Measurements from ENCODE around the gene CARD14.

Gene CARD14

DNA sequence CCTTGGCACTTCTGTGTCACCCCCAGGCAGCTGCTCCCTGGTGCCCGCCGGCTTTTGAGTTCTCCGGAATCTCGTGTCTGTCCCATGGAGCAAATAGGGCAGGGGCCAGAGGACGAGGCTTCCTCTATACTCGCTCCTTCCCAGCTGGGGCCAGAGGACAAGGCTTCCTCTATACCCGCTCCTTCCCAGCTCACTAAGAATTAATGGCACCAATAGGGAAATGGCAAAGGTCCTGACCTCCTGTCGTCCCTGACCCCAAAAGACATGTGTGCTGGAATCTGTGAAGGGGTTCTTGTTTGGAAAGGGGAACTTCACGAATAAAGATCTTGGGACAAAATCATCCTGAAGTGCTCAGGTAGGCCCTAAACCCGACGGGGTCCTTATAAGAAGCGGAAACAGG, 42.7 kb downstream of the CARD14 start:
- DNase-seq (ENCODE audit: low read depth), result no peak

DNA sequence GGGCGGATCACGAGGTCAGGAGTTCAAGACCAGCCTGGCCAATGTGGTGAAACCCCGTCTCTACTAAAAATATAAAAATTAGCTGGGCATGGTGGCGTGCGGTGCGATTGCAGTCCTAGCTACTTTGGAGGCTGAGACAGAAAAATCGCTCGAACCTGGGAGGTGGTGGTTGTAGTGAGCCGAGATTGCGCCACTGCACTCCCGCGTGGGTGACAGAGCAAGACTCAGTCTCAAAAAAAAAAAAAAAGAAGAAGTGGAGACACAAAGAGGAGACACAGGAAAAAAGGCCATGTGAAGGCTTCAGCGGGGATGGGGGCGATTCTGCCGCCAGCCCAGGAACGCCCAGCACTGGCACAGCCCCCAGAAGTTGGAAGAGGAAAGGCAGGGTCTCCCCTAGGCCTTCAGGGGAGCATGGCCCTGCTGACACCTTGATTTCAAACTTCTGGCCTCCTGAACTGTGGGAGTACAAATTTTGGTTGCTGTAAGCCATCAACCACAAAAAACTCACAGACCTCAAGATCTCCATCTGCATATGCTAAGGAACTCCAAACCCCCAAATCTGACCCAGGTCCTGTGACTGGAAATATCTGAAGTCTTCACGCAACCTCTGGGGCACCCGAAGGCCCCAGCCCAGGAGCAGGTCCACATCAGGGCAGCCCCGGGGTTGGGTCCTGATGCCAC, 43.3 kb downstream of the CARD14 start:
- DNase-seq (ENCODE audit: low read depth), result no peak

DNA sequence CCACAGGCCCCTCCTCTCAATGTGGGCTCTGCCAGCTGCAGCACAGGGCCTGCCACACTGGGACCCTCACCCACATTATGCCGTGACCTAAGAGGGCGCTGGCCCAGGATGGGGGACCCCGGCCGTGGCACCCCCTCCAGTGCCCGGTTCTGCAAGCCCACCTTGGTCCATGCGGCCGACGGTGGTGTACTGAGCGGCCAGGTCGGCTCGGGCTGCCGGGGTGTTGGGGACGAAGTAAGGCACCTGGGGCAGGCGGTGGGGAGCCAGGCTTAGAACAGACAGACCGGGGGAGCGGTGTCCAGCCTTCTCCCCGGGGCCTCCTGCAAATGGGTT, 43.8 kb downstream of the CARD14 start:
- no peak for DNase-seq (ENCODE audit: low read depth)

DNA sequence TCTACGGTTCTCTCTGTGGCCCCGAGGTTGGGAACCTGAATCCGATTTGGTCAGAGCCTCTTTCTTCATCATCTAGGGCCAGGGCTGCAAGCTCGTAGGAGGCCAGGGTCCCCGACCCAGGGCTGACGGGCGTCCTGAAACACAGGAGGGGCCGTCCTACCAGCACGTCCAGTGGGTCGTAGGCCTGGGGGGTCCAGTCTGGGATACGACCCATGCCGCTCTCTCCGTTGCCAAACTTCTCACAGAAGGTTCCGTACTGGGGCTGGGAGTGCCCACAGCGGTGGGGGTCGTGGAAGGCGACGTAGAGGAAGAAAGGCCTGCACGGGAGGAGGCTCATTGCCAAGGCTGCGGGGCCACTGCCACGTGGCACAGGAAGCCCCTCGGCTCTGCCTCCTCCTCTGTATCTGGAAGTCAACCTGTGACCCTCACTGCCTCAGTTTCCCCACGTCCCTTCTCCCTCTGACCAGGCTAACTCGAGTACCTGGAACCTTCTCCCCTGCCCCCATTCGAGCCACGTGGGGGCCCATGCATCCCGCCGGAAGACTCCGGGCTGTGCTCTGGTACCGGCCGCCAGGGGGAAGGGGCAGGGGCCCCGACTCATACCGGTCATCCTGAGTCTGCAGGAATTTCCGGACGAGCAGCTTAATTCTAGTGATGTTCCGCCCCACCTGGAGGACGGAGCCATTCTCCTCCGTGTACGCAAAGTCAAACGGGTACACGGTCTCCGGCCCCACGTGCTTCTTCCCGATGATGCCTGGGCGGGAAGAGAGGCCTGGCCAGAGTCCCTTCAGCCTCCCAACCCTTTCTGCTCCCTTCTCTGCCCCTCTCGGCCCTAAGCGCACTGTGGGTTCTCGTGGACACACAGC, 44.4 kb downstream of the CARD14 start:
- DNase-seq (ENCODE audit: low read depth), result no peak

DNA sequence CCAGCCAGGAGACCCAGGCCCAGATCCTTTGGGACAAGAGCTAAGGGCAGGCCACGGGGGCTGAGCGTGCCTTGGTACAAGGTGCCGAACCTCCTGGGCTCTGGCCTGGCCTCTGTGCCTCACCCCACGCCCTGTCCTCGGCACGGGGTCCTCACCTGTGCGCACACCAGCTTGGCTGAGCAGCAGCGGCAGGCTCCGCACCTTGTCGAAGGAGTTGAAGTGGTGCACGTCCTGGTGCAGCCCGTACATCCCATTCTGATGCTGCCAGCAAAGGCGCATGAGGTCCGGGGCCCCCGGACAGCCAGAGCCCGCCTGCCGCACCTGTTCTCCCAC, 45.0 kb downstream of the CARD14 start:
- DNase-seq (ENCODE audit: low read depth), result no peak

DNA sequence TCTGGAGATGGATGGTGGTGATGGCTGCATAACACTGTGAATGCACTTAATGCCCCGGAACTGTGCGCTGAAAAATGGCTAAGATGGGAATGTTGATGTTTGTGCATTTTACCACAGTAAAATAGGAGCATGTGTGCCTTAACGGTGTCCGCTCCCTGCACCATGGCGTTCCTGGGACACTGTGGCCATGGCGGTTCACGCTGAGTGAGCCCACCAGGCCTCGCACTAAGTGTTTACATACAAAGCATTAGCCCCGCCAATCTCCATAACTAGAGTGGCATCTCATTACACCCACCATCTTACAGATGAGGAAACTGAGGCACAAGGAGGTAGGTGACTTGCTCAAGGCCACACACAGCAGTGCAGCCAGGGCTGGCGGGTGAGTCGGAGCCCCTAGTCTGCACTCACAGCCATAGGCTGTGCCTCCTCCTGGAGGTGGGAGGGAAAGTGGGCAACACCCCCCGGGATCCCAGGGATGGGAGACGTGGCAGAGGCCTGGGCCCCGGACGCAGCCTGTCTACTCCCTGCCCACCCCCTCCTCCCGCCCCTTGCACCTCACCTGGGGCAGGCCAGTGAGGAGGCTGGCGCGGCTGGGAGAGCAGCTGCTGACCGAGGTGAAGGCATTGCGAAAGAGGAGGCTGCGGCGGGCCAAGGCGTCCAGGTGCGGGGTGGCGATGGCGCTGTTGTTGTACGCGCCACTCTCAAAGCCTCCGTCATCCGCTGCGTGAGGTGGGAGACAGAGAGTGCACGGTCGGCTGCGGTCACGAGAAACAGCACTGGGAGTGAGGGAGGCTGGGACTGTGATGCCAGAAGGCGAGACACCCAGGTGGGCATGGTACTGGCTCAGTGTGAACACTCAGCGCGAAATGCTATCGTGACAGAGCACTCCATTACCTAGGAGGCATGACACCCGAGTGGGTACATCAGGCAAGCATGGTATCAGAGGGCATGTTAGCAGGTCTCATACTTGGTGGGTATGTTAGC, 46.9 kb downstream of the CARD14 start:
- DNase-seq (ENCODE audit: low read depth), result no peak

DNA sequence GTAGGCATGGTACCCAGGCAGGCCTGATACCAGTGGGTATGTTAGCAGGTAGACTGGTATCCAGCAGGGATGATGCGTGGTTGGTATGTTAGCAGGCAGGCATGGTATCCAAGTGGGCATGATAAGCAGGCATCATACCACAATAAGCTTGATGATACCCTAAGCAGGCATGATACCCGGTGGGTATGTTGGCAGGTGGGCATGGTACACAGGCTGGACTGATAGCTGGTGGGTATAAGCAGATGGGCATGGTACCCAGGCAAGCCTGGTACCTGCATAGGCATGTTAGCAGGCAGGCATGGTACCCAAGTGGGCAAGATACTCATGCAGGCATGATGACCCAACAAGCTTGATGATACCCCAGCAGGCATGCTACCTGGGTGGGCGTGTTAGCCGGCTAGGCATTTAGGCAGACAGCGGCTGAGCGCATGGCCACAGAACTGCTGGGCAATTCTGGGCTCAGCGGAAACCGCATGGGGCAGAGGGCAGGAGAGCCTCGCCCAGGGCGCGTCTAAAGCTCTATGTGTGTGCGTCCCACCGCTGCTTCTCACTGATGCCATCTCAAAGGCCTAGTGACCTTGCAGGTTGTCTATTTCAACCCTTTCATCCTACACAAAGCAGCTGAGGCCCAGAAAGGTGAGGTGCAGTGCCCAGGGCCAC, 48.0 kb downstream of the CARD14 start:
- no peak for DNase-seq (ENCODE audit: low read depth)

DNA sequence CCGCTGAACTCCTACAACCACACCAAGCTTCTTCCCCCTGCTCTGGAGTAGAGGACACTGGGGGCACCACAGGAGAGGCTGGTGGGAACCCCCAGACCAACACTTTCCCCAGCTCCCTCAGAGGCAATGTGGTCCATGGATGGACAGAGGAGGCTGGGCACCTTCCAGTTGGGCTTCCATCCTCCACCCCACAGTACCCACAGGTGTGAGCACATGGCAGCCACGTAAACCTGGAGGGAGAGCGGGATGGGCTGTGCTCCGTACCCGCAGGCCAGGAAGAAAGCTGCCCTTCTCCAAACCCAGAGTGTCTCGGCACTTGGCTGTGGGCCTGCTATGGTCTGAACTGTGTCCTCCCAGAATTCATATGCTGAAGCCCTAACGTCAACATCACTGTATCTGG, 48.6 kb downstream of the CARD14 start:
- no peak for DNase-seq (ENCODE audit: low read depth)

DNA sequence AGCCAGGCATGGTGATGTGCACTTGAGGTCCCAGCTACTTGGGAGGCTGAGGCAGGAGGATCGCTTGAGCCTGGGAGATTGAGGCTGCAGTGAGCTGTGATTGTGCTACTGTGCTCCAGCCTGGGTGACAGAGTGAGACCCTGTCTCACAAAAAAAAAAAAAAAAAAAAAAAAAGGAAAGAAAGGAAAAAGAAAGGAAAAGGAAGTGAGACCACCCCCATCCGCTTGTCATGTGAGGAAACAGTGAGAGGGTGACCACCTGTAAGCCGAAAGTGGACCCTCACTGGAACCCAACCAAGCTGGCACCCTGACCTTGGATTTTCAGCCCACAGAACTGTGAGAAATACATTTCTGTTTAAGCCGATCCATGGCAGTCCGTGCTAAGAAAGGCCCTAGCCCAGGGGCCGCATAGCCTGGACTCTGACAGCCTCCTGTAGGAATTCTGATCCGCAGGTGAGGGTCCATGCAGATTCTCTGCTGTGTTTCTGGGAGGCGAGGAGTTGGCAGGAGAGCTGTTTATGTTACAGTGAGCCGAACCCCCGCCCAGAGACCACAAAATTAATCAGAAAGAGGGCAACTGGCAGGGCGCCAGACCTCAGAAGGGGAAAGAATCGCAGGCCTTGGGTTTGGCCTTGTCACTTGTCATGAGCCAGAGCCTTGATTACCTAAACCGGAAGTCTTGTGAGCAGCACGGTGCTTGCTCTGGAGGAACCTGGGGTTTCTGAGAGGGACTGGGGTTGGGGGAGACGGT, 49.4 kb downstream of the CARD14 start:
- DNase-seq (ENCODE audit: low read depth), result peak; percentile 91

DNA sequence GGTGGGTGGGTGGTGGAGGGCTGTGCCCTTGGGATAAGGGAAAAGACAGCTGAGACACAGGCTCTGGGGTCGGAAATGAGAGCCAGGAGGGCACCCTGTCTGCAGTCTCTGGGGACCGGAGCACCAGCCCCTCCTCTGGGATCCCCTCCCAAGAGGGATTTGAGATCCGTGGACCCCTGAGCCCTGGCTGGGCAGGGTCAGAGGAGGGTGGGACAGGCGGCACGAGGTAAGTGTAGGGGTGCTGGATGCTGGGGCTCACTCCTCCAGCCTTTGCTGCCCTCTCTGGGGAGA, 49.9 kb downstream of the CARD14 start:
- DNase-seq (ENCODE audit: low read depth), result no peak

DNA sequence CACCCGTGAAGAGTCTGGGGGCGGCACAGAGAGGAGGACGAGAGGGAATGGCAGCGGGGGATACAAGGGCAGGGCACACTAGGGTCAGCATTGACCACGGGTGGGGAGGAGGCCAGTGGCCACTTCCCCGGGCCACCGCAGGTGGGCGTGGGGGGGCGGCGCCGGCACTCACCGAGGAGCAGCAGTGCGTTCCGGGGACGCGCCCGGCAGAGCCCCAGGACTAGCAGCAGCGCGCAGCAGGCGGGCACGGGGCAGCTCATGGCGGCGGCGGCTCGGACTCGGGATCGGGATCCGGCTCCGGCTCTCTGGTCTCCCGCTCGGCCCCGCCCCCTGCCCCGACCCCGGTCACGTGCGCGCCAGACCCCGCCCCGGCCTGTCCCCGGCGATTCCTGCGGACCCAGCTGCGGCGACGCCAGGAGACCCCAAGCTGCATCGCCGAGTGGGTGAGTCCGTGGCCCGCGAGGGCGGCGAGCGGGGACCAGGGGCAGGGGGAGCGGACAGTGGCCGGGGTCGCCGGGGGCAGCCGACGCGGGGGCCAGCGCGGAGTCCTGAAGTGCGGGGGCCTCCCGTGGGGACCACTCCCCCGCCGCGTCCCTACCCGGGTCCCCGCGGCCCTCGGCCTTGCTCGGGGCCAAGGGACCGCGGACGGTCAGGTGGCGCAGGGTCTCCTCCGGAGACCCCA, 50.4 kb downstream of the CARD14 start, which contains the start of the genes SGSH and SLC26A11:
SGSH (minus strand) TSS at position 280 of the 682 bp plus-strand sequence; CDS start at position 260, 20 bp downstream.
SLC26A11 (plus strand) TSS at position 374 of the 682 bp plus-strand sequence. CDS start 1,134 bp downstream, outside the sequence.
- DNase-seq (ENCODE audit: low read depth), result peak; percentile 41

DNA sequence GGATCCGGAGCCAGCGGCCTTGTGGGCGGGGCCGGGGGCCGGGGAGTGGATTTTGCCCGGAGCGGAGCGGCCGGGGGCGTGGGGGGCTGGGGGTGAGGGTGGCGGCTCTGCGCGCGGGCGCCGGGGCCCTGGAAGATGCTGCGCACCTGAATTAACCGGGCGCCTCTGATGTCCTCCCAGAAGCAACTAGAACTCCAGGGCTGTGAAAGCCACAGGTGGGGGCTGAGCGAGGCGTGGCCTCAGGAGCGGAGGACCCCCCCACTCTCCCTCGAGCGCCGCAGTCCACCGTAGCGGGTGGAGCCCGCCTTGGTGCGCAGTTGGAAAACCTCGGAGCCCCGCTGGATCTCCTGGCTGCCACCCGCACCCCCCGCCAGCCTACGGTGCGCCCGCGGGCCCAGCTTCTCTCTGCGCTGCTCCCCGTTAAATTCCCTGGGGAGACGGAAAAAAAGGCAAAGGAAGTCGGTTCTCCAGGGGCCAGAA, 50.9 kb downstream of the CARD14 start:
- no peak for DNase-seq (ENCODE audit: low read depth)

DNA sequence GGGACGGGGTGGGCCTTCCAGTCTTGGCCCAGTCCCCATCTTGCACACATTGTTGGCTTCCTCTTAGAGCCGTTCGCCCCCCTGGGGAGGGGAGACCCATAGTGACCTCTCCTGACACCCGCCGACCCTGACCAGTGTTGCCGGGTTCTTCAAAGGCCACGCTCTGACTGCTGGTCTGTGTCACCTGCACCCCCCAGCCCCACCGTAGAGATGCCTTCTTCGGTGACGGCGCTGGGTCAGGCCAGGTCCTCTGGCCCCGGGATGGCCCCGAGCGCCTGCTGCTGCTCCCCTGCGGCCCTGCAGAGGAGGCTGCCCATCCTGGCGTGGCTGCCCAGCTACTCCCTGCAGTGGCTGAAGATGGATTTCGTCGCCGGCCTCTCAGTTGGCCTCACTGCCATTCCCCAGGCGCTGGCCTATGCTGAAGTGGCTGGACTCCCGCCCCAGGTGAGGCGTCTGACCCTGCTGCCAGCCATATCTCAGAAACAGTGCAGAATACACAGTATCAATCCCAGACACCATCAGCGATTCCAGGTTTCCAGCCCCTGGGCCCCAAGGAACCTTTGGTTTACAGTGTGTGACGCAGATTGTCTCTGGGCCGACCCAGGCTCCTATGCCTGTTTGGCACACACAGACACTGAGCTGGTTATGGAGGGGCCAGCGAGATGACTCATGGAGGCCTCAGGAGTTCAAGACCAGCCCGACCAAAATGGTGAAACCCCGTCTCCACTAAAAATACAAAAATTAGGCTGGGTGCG, 51.7 kb downstream of the CARD14 start:
- no peak for DNase-seq (ENCODE audit: low read depth)

DNA sequence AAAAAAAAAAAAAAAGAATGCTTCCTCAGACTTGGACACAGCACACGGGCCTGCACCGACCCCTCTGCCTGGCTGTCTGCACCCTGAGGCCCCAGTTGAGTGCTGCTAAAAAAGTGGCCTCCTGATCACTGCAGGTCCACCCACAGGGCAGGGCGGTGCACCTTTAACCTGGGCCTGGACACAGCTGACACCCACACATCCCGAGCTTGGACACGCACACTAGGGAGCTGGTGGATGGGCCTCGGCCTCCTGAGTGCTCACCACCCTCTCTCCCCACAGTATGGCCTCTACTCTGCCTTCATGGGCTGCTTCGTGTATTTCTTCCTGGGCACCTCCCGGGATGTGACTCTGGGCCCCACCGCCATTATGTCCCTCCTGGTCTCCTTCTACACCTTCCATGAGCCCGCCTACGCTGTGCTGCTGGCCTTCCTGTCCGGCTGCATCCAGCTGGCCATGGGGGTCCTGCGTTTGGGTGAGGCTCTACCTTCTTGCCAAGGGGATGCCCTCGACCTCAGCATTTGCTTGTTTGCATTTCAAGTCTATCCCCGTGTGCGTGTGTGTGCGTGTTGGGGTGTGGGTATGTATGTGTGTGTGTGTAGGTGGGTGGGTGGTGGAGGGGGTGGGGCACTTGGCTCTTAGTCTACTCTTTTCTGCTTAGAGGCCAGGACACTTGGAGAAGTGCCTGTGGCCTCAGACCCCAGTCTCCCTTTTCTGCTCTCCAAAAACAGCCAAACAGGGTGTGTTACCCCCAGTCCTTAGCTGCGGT, 52.7 kb downstream of the CARD14 start:
- no peak for DNase-seq (ENCODE audit: low read depth)

DNA sequence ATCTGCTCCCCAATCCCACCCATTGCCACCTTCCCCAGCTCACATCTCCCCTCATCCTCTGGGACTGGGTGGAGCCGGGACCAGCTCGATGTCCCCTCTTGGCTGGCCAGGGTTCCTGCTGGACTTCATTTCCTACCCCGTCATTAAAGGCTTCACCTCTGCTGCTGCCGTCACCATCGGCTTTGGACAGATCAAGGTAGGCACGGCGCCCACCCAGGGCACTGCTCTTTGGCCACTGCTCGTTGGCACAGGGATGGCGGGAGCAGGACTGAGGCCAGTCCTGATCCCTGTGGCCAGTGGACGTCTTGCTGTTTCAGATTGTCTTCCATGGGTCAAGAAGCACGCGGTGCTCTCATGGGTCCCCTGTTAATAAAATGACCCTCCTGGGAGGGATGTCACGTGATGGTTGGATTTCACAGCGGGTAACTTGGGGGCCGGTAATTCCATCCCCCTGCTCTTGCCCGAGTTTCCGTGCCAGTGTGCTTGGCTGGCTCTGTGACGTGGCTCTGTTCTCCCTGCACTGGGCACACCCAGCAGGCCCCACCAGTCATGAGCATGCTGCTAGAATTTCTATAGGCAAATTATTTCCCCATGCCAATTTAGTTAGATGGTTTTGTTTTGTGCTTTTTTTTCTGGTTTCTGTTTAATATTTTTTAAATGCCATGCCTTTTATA, 53.4 kb downstream of the CARD14 start:
- DNase-seq (ENCODE audit: low read depth), result no peak

DNA sequence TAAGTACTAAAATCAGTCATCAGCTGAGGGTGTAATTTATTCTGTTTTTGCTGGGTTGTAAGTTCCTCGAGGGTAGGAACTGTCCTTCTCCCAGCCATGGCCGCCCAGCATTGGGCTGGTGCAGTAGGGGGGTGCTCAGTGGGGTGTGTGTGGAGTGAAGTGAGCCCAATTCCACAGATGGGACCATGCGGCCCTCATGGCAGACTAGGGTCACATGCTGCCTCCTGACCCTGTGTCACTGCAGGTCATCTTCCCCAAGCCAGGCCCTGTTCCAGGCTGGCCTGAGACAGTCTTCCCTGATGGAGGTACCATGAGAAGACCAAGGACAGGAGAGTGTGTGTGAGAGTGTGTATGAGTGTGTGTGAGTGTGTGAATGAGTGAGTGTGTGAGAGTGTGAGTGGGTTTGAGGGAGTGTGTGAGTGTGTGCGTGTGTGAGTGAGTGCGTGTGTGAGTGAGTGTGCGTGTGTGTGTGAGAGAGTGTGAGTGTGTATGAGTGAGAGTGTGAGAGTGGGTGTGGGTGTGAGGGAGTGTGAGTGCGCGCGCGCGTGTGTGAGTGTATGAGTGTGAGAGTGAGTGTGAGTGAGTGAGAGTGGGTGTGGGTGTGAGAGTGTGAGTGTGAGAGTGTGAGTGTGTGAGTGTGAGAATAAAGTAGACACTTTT, 54.1 kb downstream of the CARD14 start:
- no peak for DNase-seq (ENCODE audit: low read depth)

DNA sequence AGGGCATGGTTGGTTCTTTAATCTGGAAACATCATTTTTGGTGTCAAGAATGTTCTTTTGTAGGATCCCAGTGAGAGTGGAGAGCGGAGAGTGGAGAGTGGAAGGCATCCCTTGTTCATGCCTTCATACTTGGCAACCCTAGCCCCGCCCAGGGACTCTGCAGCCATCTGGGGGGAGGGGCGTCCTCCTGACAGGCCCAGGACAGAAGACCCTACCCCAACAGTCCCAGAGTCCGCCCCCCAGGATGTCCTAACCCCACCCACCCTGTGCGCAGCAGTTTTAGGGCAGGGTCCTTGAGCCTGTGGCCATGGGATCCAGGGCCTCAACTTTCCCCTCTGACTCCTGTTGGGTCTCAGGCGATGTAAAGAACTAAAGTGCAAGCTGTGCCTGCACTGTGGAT, 54.9 kb downstream of the CARD14 start:
- DNase-seq (ENCODE audit: low read depth), result no peak

DNA sequence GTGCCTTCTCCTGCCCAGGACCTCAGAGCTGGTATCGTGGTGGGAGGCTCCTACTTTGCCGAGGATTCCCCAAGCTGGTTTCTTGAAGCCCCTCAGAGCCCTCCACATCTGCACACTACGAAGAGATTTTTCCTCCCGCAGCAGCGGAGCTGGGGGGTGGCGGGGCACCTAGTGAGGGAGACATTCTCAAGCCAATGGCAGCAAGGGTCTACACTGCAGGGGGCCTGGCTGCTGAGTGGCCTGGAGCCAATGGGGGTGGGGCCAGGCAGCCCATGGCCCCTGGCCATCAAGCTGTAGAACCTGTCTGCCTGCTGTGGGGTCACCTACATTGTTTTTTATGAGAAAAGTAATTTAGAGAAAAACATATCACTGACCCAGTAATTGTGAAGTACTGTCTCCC, 55.4 kb downstream of the CARD14 start:
- no peak for DNase-seq (ENCODE audit: low read depth)
